ENCODE measurements around the gene SNX8. TPM values are rescaled to one million over a fixed set of nuclear protein-coding genes. Genes with fewer than 3 reads are reported as not detected.

The SNX8 gene
- total RNA-seq, 1 donor from 2014 or later = 41.5 TPM

- no peak overlapping the region for H3K4me3 Mint-ChIP-seq (ENCODE audit: unreplicated experiment)
- H3K27ac Mint-ChIP-seq (ENCODE audit: unreplicated experiment) = no peak overlapping the region
- no peaks in the 10 kb centered on the region for H3K9me3 Mint-ChIP-seq (ENCODE audit: unreplicated experiment)
- H3K36me3 Mint-ChIP-seq (ENCODE audit: unreplicated experiment) = peaks cover 23% of the 10 kb centered on the region
- DNase-seq (ENCODE audit: extremely low spot score, unreplicated experiment) = no peak
- peaks cover 22% of the 10 kb centered on the region for H3K4me1 Mint-ChIP-seq (ENCODE audit: unreplicated experiment)
- TF ChIP-seq, protein P1, sequence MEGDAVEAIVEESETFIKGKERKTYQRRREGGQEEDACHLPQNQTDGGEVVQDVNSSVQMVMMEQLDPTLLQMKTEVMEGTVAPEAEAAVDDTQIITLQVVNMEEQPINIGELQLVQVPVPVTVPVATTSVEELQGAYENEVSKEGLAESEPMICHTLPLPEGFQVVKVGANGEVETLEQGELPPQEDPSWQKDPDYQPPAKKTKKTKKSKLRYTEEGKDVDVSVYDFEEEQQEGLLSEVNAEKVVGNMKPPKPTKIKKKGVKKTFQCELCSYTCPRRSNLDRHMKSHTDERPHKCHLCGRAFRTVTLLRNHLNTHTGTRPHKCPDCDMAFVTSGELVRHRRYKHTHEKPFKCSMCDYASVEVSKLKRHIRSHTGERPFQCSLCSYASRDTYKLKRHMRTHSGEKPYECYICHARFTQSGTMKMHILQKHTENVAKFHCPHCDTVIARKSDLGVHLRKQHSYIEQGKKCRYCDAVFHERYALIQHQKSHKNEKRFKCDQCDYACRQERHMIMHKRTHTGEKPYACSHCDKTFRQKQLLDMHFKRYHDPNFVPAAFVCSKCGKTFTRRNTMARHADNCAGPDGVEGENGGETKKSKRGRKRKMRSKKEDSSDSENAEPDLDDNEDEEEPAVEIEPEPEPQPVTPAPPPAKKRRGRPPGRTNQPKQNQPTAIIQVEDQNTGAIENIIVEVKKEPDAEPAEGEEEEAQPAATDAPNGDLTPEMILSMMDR (IDR thresholded peaks at IDR 0.05) = no peak
- H3K27me3 Mint-ChIP-seq (ENCODE audit: unreplicated experiment) = no peaks in the 10 kb centered on the region
These were observed 77.1 kb downstream of the SNX8 start for GRCh38 chr7:2237109-2237602.

GRCh38 chr7:2233926-2234325 is 80.3 kb downstream of the SNX8 start:
- DNase-seq (ENCODE audit: extremely low spot score, unreplicated experiment) = no peak
- H3K27me3 Mint-ChIP-seq (ENCODE audit: unreplicated experiment) = no peaks in the 10 kb centered on the region
- H3K36me3 Mint-ChIP-seq (ENCODE audit: unreplicated experiment) = peaks cover 26% of the 10 kb centered on the region
- no peaks in the 10 kb centered on the region for H3K9me3 Mint-ChIP-seq (ENCODE audit: unreplicated experiment)
- H3K4me1 Mint-ChIP-seq (ENCODE audit: unreplicated experiment) = peaks cover 14% of the 10 kb centered on the region
- TF ChIP-seq, protein P1 (IDR thresholded peaks at IDR 0.05) = no peak
- H3K27ac Mint-ChIP-seq (ENCODE audit: unreplicated experiment) = peak overlapping the region; percentile 80
- H3K4me3 Mint-ChIP-seq (ENCODE audit: unreplicated experiment) = peak overlapping the region; percentile 48

- H3K36me3 Mint-ChIP-seq (ENCODE audit: unreplicated experiment) = peaks cover 20% of the 10 kb centered on the region
- DNase-seq (ENCODE audit: extremely low spot score, unreplicated experiment) = peak; percentile 97
- TF ChIP-seq, protein P1 (IDR thresholded peaks at IDR 0.05) = no peak
- no peaks in the 10 kb centered on the region for H3K9me3 Mint-ChIP-seq (ENCODE audit: unreplicated experiment)
- peaks cover 14% of the 10 kb centered on the region for H3K4me1 Mint-ChIP-seq (ENCODE audit: unreplicated experiment)
- H3K4me3 Mint-ChIP-seq (ENCODE audit: unreplicated experiment) = peak within 1 kb of the TSS; percentile 84
- H3K27ac Mint-ChIP-seq (ENCODE audit: unreplicated experiment) = peak within 1 kb of the TSS; percentile 80
- H3K27me3 Mint-ChIP-seq (ENCODE audit: unreplicated experiment) = no peaks in the 10 kb centered on the region
These were observed 81.3 kb downstream of the SNX8 start, which contains the start of gene MAD1L1 for GRCh38 chr7:2232766-2233520. Gene MAD1L1 (minus strand): TSS chr7:2232945. CDS start chr7:2230133, 2,812 bp downstream.

DNA sequence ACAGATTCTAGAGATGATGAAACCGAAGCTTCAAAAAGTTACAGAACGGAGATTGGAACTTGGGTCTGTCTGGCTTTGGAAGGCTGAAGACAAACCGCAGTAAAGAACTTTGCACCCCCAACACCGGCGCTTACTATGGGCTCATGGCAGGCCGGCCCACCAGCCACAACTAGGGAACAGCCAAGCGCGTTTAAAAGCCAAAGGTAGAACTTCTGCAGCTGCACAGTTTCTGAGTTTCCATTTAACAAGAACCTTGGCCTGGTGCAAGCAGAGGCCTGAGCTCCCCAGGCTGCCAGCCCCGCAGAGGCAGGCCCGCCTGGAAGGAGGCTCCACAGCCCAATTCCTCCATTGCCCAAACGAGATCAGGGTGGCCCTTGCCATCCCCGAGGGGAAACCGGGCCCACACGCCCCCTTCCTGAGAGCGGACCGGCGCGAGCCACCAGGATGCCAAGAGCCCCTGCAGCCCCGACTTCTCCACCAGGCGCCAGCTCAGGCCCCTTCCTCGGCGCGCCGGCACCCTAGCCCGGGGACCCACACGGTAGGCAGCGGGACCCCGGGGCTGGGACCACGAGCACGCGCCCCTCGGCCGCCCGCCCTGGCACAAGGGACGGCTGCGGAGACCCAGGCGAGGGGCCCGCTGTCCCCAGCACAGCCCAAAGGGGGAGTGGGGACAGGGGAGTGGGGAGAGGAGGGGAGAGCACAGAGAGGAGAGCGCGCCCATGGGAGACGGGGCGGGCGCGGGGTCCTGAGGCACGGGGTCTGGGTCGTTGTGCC is 82.1 kb downstream of the SNX8 start:
- Mint-ChIP-seq H3K9me3 (ENCODE audit: unreplicated experiment) (no peaks in the 10 kb centered on the region), H3K27ac (ENCODE audit: unreplicated experiment) (peak overlapping the region; percentile 76), H3K27me3 (ENCODE audit: unreplicated experiment) (no peaks in the 10 kb centered on the region), H3K4me1 (ENCODE audit: unreplicated experiment) (peaks cover 14% of the 10 kb centered on the region), H3K36me3 (ENCODE audit: unreplicated experiment) (peaks cover 17% of the 10 kb centered on the region), H3K4me3 (ENCODE audit: unreplicated experiment) (peak overlapping the region; percentile 83)
- no peak for DNase-seq (ENCODE audit: extremely low spot score, unreplicated experiment)
- TF ChIP-seq, protein P1 (IDR thresholded peaks at IDR 0.05) = no peak

DNA sequence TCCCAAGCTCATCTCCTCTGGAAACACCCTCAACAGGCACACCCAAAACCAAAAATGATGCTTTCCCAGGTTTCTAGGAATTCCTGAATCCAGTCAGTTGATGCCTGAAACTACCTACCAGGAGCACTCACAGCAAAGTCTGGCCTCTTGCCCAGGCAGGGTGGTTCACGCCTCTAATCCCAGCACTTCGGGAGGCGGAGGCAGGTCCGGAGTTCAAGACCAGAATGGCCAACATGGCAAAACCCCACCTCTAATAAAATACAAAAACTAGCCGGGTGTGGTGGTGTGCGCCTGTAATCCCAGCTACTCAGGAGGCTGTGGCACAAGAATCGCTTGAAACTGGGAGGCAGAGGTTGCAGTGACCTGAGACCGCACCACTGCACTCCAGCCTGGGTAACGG is 83.4 kb downstream of the SNX8 start:
- H3K4me1 Mint-ChIP-seq (ENCODE audit: unreplicated experiment) = peaks cover 14% of the 10 kb centered on the region
- no peak for DNase-seq (ENCODE audit: extremely low spot score, unreplicated experiment)
- H3K4me3 Mint-ChIP-seq (ENCODE audit: unreplicated experiment) = no peak overlapping the region
- no peak overlapping the region for H3K27ac Mint-ChIP-seq (ENCODE audit: unreplicated experiment)
- TF ChIP-seq, protein P1 (IDR thresholded peaks at IDR 0.05) = no peak
- H3K27me3 Mint-ChIP-seq (ENCODE audit: unreplicated experiment) = no peaks in the 10 kb centered on the region
- H3K9me3 Mint-ChIP-seq (ENCODE audit: unreplicated experiment) = no peaks in the 10 kb centered on the region
- H3K36me3 Mint-ChIP-seq (ENCODE audit: unreplicated experiment) = peaks cover 18% of the 10 kb centered on the region
